HEK293 (cell line): ENCODE results near the gene SLC17A9.
A peak's percentile ranks its signal among the peaks of the same experiment; 100 is the strongest.

Experiments used
- CTCF ChIA-PET: fragments of 350-600 bp; formaldehyde crosslinking; extraction: SDS; loops from one replicate; lab custom pipeline; 2021; ENCODE audit warnings: antibody characterized with exemption; lab: Yijun Ruan, JAX
- POLR2A ChIA-PET: fragments of 300-600 bp; formaldehyde crosslinking; extraction: SDS; loops from one replicate; lab custom pipeline; 2020; ENCODE audit warnings: antibody characterized with exemption, inconsistent platforms; lab: Yijun Ruan, JAX
- H3K27ac ChIP-seq: fragments of 200-500 bp; sonication (Bioruptor generic); 2 replicates; pipeline ENCODE4 v1.5.1; 2014; ENCODE audit warnings: low read depth, low read length, control low read depth, inconsistent platforms; ENCODE audit errors: extremely low read depth
- H3K36me3 ChIP-seq, 2 experiments: fragments of 200-500 bp in 1 of 2; sonication (Bioruptor generic) in 1 of 2; 1 replicate in 1 of 2; 2 replicates in 1 of 2; pipeline ENCODE4 v1.5.1; 2014 to 2017; ENCODE audit warnings: inconsistent platforms in 2 of 2, low read length in 2 of 2; ENCODE audit not compliant: control insufficient read depth in 2 of 2, insufficient read depth in 1 of 2
- H3K4me1 ChIP-seq: fragments of 200-500 bp; sonication (Bioruptor generic); 2 replicates; pipeline ENCODE4 v1.5.1; 2014; ENCODE audit warnings: mild to moderate bottlenecking, low read length, inconsistent platforms; ENCODE audit not compliant: control insufficient read depth, insufficient read depth
- H3K4me3 ChIP-seq: 2 replicates; pipeline ENCODE4 v1.5.1; 2011; ENCODE audit warnings: low read depth, mild to moderate bottlenecking, control low read depth, low read length, moderate library complexity
- H3K9me3 ChIP-seq: fragments of 200-500 bp; sonication (Bioruptor generic); 2 replicates; pipeline ENCODE4 v1.5.1; 2014; ENCODE audit warnings: low read depth, low read length, inconsistent platforms; ENCODE audit not compliant: control insufficient read depth, insufficient read depth
- EGR2 ChIP-seq: fragments of 450-650 bp; formaldehyde crosslinking; IDR thresholded peaks from 2 replicates; pipeline ENCODE4 v1.5.1; 2016; ENCODE audit warnings: low read depth, missing biosample characterization, missing genetic modification characterization
- GLI4 ChIP-seq: fragments of 450-650 bp; formaldehyde crosslinking; IDR thresholded peaks from 2 replicates; pipeline ENCODE4 v1.5.1; 2016; ENCODE audit warnings: missing biosample characterization, missing genetic modification characterization
- GLIS2 ChIP-seq: fragments of 450-650 bp; formaldehyde crosslinking; IDR thresholded peaks from 2 replicates; pipeline ENCODE4 v1.5.1; 2016; ENCODE audit warnings: missing biosample characterization, missing genetic modification characterization
- HOXD13 ChIP-seq: sonication (generic); formaldehyde crosslinking; IDR thresholded peaks from 2 replicates; pipeline ENCODE4 v1.8.0; 2022; ENCODE audit warnings: missing genetic modification reagents, borderline replicate concordance
- IKZF3 ChIP-seq: fragments of 450-650 bp; IDR thresholded peaks from 2 replicates; pipeline ENCODE4 v1.5.0; 2018; ENCODE audit warnings: missing biosample characterization, mild to moderate bottlenecking, missing genetic modification characterization, moderate library complexity
- OVOL3 ChIP-seq: fragments of 450-650 bp; formaldehyde crosslinking; IDR thresholded peaks from 2 replicates; pipeline ENCODE4 v1.5.1; 2016; ENCODE audit warnings: missing biosample characterization, missing genetic modification characterization
- SCRT2 ChIP-seq: fragments of 450-650 bp; formaldehyde crosslinking; IDR thresholded peaks from 2 replicates; pipeline ENCODE4 v1.5.1; 2016; ENCODE audit warnings: missing biosample characterization, missing genetic modification characterization
- ZBTB17 ChIP-seq: fragments of 450-650 bp; formaldehyde crosslinking; IDR thresholded peaks from 2 replicates; pipeline ENCODE4 v1.5.1; 2016; ENCODE audit warnings: missing biosample characterization, missing genetic modification characterization
- ZBTB20 ChIP-seq: fragments of 450-650 bp; formaldehyde crosslinking; IDR thresholded peaks from 2 replicates; pipeline ENCODE4 v1.5.1; 2016; ENCODE audit warnings: missing biosample characterization, missing genetic modification characterization
- ZNF140 ChIP-seq: fragments of 450-650 bp; formaldehyde crosslinking; IDR thresholded peaks from 2 replicates; pipeline ENCODE4 v1.5.1; 2016; ENCODE audit warnings: missing biosample characterization, missing genetic modification characterization
- ZNF146 ChIP-seq: fragments of 450-650 bp; formaldehyde crosslinking; IDR thresholded peaks from 2 replicates; pipeline ENCODE4 v1.5.1; 2016; ENCODE audit warnings: missing biosample characterization, missing genetic modification characterization
- ZNF16 ChIP-seq: fragments of 450-650 bp; formaldehyde crosslinking; IDR thresholded peaks from 2 replicates; pipeline ENCODE4 v1.5.1; 2016; ENCODE audit warnings: low read depth, missing biosample characterization, missing genetic modification characterization
- ZNF169 ChIP-seq: fragments of 450-650 bp; formaldehyde crosslinking; IDR thresholded peaks from 2 replicates; pipeline ENCODE4 v1.5.1; 2016; ENCODE audit warnings: missing biosample characterization, missing genetic modification characterization
- ZNF266 ChIP-seq: fragments of 450-650 bp; formaldehyde crosslinking; IDR thresholded peaks from 2 replicates; pipeline ENCODE4 v1.5.1; 2016; ENCODE audit warnings: missing biosample characterization, missing genetic modification characterization, low read depth
- ZNF48 ChIP-seq: fragments of 450-650 bp; formaldehyde crosslinking; IDR thresholded peaks from 2 replicates; pipeline ENCODE4 v1.5.1; 2016; ENCODE audit warnings: missing biosample characterization, missing genetic modification characterization
- ZNF561 ChIP-seq: fragments of 450-650 bp; IDR thresholded peaks from 2 replicates; pipeline ENCODE4 v1.5.1; 2018; ENCODE audit warnings: missing biosample characterization, missing genetic modification characterization, borderline replicate concordance
- ZNF571 ChIP-seq: fragments of 450-650 bp; formaldehyde crosslinking; IDR thresholded peaks from 2 replicates; pipeline ENCODE4 v1.5.0; 2017; ENCODE audit warnings: missing biosample characterization, missing genetic modification characterization
- ZNF623 ChIP-seq: fragments of 450-650 bp; formaldehyde crosslinking; IDR thresholded peaks from 2 replicates; pipeline ENCODE4 v1.5.1; 2016; ENCODE audit warnings: missing biosample characterization, missing genetic modification characterization
- ZSCAN16 ChIP-seq: fragments of 450-650 bp; formaldehyde crosslinking; IDR thresholded peaks from 2 replicates; pipeline ENCODE4 v1.5.1; 2016; ENCODE audit warnings: missing biosample characterization, missing genetic modification characterization
- TF ChIP-seq, protein P1 (sequence below): fragments of 450-650 bp; formaldehyde crosslinking; IDR thresholded peaks from 2 replicates; pipeline ENCODE4 v1.5.1; 2016; ENCODE audit warnings: missing biosample characterization, missing genetic modification characterization
- TF ChIP-seq, protein P2 (sequence below): fragments of 450-650 bp; formaldehyde crosslinking; IDR thresholded peaks from 2 replicates; pipeline ENCODE4 v1.5.1; 2017; ENCODE audit warnings: missing biosample characterization, missing genetic modification characterization
- TF ChIP-seq, protein P3 (sequence below): fragments of 450-650 bp; formaldehyde crosslinking; conservative IDR thresholded peaks from 2 replicates; pipeline ENCODE4 v1.5.1; 2016; ENCODE audit warnings: low read depth, missing biosample characterization, missing genetic modification characterization
- TF ChIP-seq, protein P4 (sequence below): fragments of 450-650 bp; formaldehyde crosslinking; optimal IDR thresholded peaks from 2 replicates; pipeline ENCODE3; 2016; ENCODE audit warnings: missing biosample characterization, mild to moderate bottlenecking, missing genetic modification characterization

Gene SLC17A9

GRCh38 chr20:62952968-62953838 is 694 bp downstream of the SLC17A9 start:
- Histone ChIP-seq H3K36me3 (peaks cover 0 to 24% of the 10 kb centered on the region in 2 experiments; a peak in 1 of 3 replicates), H3K4me3 (no peak overlapping the region), H3K27ac (no peak overlapping the region), H3K4me1 (no peaks in the 10 kb centered on the region), H3K9me3 (no peaks in the 10 kb centered on the region)
- TF ChIP-seq GLIS2 = peak; percentile 10; the same call in 1 of the 2 replicates
- TF ChIP-seq GLI4 = no peak
- TF ChIP-seq, protein P1, sequence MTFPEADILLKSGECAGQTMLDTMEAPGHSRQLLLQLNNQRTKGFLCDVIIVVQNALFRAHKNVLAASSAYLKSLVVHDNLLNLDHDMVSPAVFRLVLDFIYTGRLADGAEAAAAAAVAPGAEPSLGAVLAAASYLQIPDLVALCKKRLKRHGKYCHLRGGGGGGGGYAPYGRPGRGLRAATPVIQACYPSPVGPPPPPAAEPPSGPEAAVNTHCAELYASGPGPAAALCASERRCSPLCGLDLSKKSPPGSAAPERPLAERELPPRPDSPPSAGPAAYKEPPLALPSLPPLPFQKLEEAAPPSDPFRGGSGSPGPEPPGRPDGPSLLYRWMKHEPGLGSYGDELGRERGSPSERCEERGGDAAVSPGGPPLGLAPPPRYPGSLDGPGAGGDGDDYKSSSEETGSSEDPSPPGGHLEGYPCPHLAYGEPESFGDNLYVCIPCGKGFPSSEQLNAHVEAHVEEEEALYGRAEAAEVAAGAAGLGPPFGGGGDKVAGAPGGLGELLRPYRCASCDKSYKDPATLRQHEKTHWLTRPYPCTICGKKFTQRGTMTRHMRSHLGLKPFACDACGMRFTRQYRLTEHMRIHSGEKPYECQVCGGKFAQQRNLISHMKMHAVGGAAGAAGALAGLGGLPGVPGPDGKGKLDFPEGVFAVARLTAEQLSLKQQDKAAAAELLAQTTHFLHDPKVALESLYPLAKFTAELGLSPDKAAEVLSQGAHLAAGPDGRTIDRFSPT = peak; percentile 49; the same call in 1 of the 2 replicates
- ChIA-PET POLR2A (no interaction called here), CTCF (interaction anchor here (0.6 to 1.2 kb wide), 2 partner anchors 27 to 1167 kb away, joined by 3 read pairs; no protein-coding TSS in a partner anchor)

GRCh38 chr20:62953839-62954703 is 1.6 kb downstream of the SLC17A9 start:
- CTCF ChIA-PET = interaction anchor here (1.2 kb wide), 1 partner anchor 1167 kb away, joined by 3 read pairs; no protein-coding TSS in a partner anchor
- no peak overlapping the region for H3K4me3 ChIP-seq
- TF ChIP-seq SCRT2 (tag by site-specific recombination) (peak; percentile 97), EGR2 (tag by site-specific recombination) (peak; percentile 67), ZBTB17 (tag by site-specific recombination) (peak; percentile 75), ZNF266 (tag by site-specific recombination) (no peak), ZNF169 (no peak), GLIS2 (no peak), ZNF623 (tag by site-specific recombination) (no peak), ZBTB20 (tag by site-specific recombination) (no peak), ZNF48 (no peak), ZNF571 (tag by site-specific recombination) (no peak), HOXD13 (no peak), ZNF16 (tag by site-specific recombination) (no peak), ZNF146 (tag by site-specific recombination) (no peak), ZNF140 (tag by site-specific recombination) (no peak), ZSCAN16 (no peak), OVOL3 (tag by site-specific recombination) (no peak), ZNF561 (0 out of 2 replicates have a peak, but pooled peaks have one; percentile 49), IKZF3 (no peak)
- TF ChIP-seq, protein P2, sequence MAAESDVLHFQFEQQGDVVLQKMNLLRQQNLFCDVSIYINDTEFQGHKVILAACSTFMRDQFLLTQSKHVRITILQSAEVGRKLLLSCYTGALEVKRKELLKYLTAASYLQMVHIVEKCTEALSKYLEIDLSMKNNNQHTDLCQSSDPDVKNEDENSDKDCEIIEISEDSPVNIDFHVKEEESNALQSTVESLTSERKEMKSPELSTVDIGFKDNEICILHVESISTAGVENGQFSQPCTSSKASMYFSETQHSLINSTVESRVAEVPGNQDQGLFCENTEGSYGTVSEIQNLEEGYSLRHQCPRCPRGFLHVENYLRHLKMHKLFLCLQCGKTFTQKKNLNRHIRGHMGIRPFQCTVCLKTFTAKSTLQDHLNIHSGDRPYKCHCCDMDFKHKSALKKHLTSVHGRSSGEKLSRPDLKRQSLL (tag by site-specific recombination) = 0 out of 2 replicates have a peak, but pooled peaks have one; percentile 20
- TF ChIP-seq, protein P3, sequence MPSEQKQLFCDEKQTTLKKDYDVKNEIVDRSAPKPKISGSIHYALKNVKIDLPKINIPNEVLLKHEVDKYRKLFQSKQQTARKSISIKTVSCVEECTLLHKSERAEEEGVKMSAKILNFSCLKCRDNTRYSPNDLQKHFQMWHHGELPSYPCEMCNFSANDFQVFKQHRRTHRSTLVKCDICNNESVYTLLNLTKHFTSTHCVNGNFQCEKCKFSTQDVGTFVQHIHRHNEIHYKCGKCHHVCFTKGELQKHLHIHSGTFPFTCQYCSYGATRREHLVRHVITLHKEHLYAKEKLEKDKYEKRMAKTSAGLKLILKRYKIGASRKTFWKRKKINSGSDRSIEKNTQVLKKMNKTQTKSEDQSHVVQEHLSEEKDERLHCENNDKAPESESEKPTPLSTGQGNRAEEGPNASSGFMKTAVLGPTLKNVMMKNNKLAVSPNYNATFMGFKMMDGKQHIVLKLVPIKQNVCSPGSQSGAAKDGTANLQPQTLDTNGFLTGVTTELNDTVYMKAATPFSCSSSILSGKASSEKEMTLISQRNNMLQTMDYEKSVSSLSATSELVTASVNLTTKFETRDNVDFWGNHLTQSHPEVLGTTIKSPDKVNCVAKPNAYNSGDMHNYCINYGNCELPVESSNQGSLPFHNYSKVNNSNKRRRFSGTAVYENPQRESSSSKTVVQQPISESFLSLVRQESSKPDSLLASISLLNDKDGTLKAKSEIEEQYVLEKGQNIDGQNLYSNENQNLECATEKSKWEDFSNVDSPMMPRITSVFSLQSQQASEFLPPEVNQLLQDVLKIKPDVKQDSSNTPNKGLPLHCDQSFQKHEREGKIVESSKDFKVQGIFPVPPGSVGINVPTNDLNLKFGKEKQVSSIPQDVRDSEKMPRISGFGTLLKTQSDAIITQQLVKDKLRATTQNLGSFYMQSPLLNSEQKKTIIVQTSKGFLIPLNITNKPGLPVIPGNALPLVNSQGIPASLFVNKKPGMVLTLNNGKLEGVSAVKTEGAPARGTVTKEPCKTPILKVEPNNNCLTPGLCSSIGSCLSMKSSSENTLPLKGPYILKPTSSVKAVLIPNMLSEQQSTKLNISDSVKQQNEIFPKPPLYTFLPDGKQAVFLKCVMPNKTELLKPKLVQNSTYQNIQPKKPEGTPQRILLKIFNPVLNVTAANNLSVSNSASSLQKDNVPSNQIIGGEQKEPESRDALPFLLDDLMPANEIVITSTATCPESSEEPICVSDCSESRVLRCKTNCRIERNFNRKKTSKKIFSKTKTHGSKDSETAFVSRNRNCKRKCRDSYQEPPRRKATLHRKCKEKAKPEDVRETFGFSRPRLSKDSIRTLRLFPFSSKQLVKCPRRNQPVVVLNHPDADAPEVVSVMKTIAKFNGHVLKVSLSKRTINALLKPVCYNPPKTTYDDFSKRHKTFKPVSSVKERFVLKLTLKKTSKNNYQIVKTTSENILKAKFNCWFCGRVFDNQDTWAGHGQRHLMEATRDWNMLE (tag by site-specific recombination) = no peak
- TF ChIP-seq, protein P4, sequence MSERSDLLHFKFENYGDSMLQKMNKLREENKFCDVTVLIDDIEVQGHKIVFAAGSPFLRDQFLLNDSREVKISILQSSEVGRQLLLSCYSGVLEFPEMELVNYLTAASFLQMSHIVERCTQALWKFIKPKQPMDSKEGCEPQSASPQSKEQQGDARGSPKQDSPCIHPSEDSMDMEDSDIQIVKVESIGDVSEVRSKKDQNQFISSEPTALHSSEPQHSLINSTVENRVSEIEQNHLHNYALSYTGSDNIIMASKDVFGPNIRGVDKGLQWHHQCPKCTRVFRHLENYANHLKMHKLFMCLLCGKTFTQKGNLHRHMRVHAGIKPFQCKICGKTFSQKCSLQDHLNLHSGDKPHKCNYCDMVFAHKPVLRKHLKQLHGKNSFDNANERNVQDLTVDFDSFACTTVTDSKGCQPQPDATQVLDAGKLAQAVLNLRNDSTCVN (tag by site-specific recombination) = peak; percentile 12

More at GRCh38 chr20:62953839-62954703, 1.6 kb downstream of the SLC17A9 start:
- POLR2A ChIA-PET = interaction anchor here (1.2 kb wide), 1 partner anchor 16 kb away, joined by 3 read pairs; the partner anchor contains the start of gene GID8
- peaks cover 0 to 16% of the 10 kb centered on the region in 2 experiments; a peak in 1 of 3 replicates for H3K36me3 ChIP-seq
- no peaks in the 10 kb centered on the region for H3K9me3 ChIP-seq
- H3K27ac ChIP-seq = no peak overlapping the region
- H3K4me1 ChIP-seq = no peaks in the 10 kb centered on the region
